ENCODE measurements around the gene CRADD. TPM values are rescaled to one million over a fixed set of nuclear protein-coding genes. Genes with fewer than 3 reads are reported as not detected.
"Not testable (repeated sequence)": the region's sequence is repeated elsewhere in the genome, so short reads cannot be mapped to it uniquely, and the experiment has no call there.

Gene CRADD
- total RNA-seq, 1 donor, result 12.9 TPM

GRCh38 chr12:93926237-93926636 lies 249.1 kb downstream of the CRADD start:
- no peak overlapping the region for H3K4me3 ChIP-seq (ENCODE audit: low read depth, low read length)
- no peak for DNase-seq (ENCODE audit: low read depth)
- no peak for TF ChIP-seq CTCF (IDR thresholded peaks at IDR 0.05; ENCODE audit: insufficient read depth, low read length)

GRCh38 chr12:93929081-93929480 lies 251.9 kb downstream of the CRADD start:
- DNase-seq (ENCODE audit: low read depth), result not testable (repeated sequence)

GRCh38 chr12:93937812-93938211 lies 260.6 kb downstream of the CRADD start:
- no peak for TF ChIP-seq CTCF (IDR thresholded peaks at IDR 0.05; ENCODE audit: insufficient read depth, low read length)

More at GRCh38 chr12:93929081-93929480, 251.9 kb downstream of the CRADD start:
- not testable (repeated sequence) for H3K4me3 ChIP-seq (ENCODE audit: low read depth, low read length)

GRCh38 chr12:93938317-93938716 lies 261.1 kb downstream of the CRADD start:
- H3K4me3 ChIP-seq (ENCODE audit: low read depth, low read length), result no peak overlapping the region
- no peak for TF ChIP-seq CTCF (IDR thresholded peaks at IDR 0.05; ENCODE audit: insufficient read depth, low read length)
- DNase-seq (ENCODE audit: low read depth), result no peak

More at GRCh38 chr12:93937812-93938211, 260.6 kb downstream of the CRADD start:
- DNase-seq (ENCODE audit: low read depth), result no peak
- H3K4me3 ChIP-seq (ENCODE audit: low read depth, low read length), result no peak overlapping the region

- DNase-seq (ENCODE audit: low read depth), result peak; percentile 56
- TF ChIP-seq CTCF (IDR thresholded peaks at IDR 0.05; ENCODE audit: insufficient read depth, low read length), result no peak
- H3K4me3 ChIP-seq (ENCODE audit: low read depth, low read length), result no peak overlapping the region
Observed at GRCh38 chr12:93938931-93939330, 261.8 kb downstream of the CRADD start.

GRCh38 chr12:93939641-93940325 lies 262.6 kb downstream of the CRADD start:
- no peak for TF ChIP-seq CTCF (IDR thresholded peaks at IDR 0.05; ENCODE audit: insufficient read depth, low read length)
- peak; percentile 31 for DNase-seq (ENCODE audit: low read depth)
- no peak overlapping the region for H3K4me3 ChIP-seq (ENCODE audit: low read depth, low read length)

- no peak overlapping the region for H3K4me3 ChIP-seq (ENCODE audit: low read depth, low read length)
- DNase-seq (ENCODE audit: low read depth), result peak; percentile 69
- TF ChIP-seq CTCF (IDR thresholded peaks at IDR 0.05; ENCODE audit: insufficient read depth, low read length), result peak; percentile 4
Observed at GRCh38 chr12:93943780-93944179, 266.6 kb downstream of the CRADD start.

All from fibroblast of the aortic adventitia (primary cell).